ENCODE measurements around the gene TMEM248. TPM values are rescaled to one million over a fixed set of nuclear protein-coding genes. Genes with fewer than 3 reads are reported as not detected.
"Not testable (repeated sequence)": the region's sequence is repeated elsewhere in the genome, so short reads cannot be mapped to it uniquely, and the experiment has no call there.

TMEM248 gene, protein sequence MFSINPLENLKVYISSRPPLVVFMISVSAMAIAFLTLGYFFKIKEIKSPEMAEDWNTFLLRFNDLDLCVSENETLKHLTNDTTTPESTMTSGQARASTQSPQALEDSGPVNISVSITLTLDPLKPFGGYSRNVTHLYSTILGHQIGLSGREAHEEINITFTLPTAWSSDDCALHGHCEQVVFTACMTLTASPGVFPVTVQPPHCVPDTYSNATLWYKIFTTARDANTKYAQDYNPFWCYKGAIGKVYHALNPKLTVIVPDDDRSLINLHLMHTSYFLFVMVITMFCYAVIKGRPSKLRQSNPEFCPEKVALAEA
- 76.6 and 101 TPM in 2 replicates for total RNA-seq (2012; rRNA removed)

DNA sequence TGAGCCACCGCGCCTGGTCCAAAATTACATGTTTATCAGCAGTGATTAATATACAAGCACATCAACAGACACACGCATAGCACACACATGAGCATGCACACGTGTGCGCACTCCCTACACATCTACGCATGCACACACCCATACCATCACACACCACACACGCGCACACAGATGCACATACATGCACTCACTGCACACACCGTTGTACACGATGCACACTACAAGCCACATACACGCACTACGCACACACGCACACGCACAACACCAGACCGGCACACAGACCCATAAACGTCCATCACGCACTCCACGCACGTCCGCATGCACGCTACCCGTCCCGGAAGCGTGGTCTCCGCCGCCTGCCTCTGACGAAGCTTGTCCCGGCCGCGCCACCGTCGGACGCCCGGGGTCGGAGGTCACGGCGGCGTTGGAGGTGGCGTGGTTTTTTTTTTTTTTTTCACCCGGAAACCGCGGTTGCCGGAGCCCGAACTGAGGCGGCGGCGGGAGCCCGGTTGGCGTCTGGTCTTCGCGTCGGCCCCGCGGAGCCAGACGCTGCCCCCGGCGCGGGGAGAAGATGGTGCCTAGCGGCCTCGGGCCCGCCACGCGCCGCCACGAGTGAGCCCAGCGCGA is at the start of gene TMEM248:
Gene TMEM248 (plus strand): TSS at position 457 of the 627 bp plus-strand sequence. CDS start 20,641 bp downstream, outside the sequence.
- Histone ChIP-seq H3K9me3 (replicated peaks; ENCODE audit: low read length) (no peaks in the 10 kb centered on the region), H3K4me1 (ENCODE audit: control insufficient read depth, insufficient read depth, low read length) (peaks cover 14% of the 10 kb centered on the region), H3K9ac (ENCODE audit: low read depth, low read length) (peak within 1 kb of the TSS; percentile 95), H3K4me3 (ENCODE audit: low read length) (peak within 1 kb of the TSS; percentile 88), H3K27me3 (ENCODE audit: control insufficient read depth, insufficient read depth, low read length) (no peaks in the 10 kb centered on the region), H3K36me3 (ENCODE audit: insufficient read depth, low read length) (peaks cover under 1% of the 10 kb centered on the region), H3K4me2 (ENCODE audit: low read length) (peak within 1 kb of the TSS; percentile 96)

DNA sequence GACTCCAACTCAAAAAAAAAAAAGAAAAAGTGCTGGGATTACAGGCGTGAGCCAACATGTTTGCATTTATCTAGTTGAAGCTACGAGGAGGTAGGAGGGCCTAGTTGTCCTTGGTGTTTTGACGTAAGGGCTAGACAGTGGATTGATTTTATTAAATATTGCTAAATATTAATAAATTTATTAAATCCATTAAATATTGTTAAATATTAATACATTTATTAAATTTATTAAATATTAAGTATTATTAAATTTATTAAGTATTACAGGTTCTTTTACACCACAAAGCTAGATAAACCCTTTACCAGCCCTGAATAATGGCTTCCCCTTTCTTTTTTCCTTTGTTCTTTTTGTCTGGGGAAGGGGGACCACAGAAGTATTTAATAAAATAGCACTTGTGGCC is 47.5 kb upstream of the TMEM248 start:
- Histone ChIP-seq H3K4me3 (ENCODE audit: low read length) (no peak overlapping the region), H3K9ac (ENCODE audit: low read depth, low read length) (no peak overlapping the region), H3K9me3 (replicated peaks; ENCODE audit: low read length) (no peaks in the 10 kb centered on the region), H3K4me1 (ENCODE audit: control insufficient read depth, insufficient read depth, low read length) (peaks cover 7% of the 10 kb centered on the region), H3K36me3 (ENCODE audit: insufficient read depth, low read length) (no peaks in the 10 kb centered on the region), H3K4me2 (ENCODE audit: low read length) (no peak overlapping the region), H3K27me3 (ENCODE audit: control insufficient read depth, insufficient read depth, low read length) (no peaks in the 10 kb centered on the region)

DNA sequence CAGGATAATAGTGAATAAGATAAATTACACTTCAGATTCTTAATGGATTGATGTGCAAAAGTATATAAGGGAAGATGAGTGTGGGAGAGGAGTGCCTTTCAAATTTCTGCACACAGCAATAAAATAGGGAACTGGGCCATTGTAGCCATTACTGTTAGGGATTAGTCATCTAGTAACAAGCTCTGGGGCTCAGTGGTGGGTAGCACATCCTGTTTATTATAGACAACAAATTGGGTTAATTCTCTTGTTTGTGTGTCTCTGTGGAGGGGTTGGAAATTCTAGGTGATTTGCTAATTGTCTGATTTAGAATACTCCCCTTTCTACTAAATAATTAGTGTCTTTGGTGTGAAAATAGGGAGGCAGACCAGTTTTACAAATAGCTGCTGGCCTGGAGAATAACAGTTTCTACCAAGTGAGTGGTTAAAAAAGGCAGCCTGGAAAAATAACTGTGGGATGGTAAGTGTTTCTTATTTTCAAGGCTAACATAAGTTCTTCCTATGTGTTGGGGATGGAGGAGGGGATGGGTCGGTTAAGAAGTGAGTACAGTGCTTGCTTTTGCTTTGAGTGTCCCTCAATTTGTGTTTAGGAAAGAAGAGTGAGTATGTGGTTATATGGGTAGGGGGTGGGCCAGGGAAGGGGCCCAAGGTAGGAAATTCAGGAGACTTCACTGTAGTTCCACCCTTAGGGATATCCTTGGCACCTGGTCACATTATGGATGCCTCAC is 43.3 kb upstream of the TMEM248 start:
- Histone ChIP-seq H3K36me3 (ENCODE audit: insufficient read depth, low read length) (no peaks in the 10 kb centered on the region), H3K4me3 (ENCODE audit: low read length) (no peak overlapping the region), H3K4me1 (ENCODE audit: control insufficient read depth, insufficient read depth, low read length) (peaks cover 7% of the 10 kb centered on the region), H3K4me2 (ENCODE audit: low read length) (peak overlapping the region; percentile 21), H3K9me3 (replicated peaks; ENCODE audit: low read length) (no peaks in the 10 kb centered on the region), H3K9ac (ENCODE audit: low read depth, low read length) (no peak overlapping the region), H3K27me3 (ENCODE audit: control insufficient read depth, insufficient read depth, low read length) (no peaks in the 10 kb centered on the region)

DNA sequence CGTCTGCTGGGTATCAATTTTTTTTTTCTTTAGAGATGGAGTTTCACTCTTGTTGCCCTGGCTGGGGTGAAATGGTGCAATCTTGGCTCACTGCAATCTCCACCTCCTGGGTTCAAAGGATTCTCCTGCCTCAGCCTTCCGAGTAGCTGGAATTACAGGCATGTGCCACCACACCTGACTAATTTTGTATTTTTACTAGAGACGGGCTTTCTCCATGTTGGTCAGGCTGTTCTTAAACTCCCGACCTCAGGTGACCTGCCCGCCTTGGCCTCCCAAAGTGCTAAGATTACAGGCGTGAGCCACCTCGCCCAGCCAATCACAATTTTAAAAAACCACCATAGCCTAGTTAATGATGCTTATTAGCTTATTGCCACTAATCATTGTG is 42.7 kb upstream of the TMEM248 start:
- not testable (repeated sequence) for H3K4me1 ChIP-seq (ENCODE audit: control insufficient read depth, insufficient read depth, low read length); H3K9ac ChIP-seq (ENCODE audit: low read depth, low read length); H3K36me3 ChIP-seq (ENCODE audit: insufficient read depth, low read length)

DNA sequence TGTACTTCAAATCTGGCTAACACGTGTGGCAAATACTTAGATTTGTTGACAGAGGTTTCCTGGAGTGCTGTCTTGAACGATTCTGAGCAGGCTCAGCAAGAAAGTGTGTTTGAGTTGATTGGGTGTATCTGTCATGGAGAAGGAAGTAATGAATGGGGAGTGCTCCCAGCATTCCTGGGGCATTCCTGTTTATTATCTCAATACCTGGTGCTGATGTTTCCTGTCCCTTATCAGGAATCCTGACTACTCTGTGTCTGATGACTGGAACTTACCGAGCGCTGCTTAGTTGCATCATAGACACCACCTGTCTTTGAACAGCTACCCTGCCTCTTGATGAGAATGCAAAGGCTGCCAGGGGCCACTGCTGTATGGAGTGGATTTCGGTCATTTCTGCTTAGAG is 41.0 kb upstream of the TMEM248 start:
- Histone ChIP-seq H3K27me3 (ENCODE audit: control insufficient read depth, insufficient read depth, low read length) (no peaks in the 10 kb centered on the region), H3K4me3 (ENCODE audit: low read length) (no peak overlapping the region), H3K9me3 (replicated peaks; ENCODE audit: low read length) (no peaks in the 10 kb centered on the region)

More for the DNA sequence above, 42.7 kb upstream of the TMEM248 start:
- H3K27me3 ChIP-seq (ENCODE audit: control insufficient read depth, insufficient read depth, low read length); H3K4me2 ChIP-seq (ENCODE audit: low read length); H3K9me3 ChIP-seq (replicated peaks; ENCODE audit: low read length); H3K4me3 ChIP-seq (ENCODE audit: low read length): not testable (repeated sequence)

DNA sequence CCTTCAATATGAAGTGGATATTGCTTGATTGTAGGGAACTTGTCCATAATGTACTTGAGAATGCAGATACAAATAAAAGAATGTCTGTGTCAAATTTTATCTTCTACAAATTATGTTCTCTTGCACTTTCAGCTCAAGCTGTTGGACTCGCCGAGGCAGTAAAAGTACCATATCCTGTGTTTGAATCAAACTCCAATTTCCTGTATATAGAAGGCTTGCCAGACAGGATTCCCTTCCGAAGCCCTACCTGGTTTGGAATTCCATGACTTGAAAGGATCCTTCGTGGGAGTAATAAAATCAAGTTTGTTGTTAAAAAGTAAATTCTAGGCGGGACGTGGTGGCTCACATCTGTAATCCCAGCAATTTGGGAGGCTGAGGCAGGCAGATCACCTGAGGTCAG is 40.4 kb upstream of the TMEM248 start:
- H3K9ac ChIP-seq (ENCODE audit: low read depth, low read length); H3K36me3 ChIP-seq (ENCODE audit: insufficient read depth, low read length); H3K4me2 ChIP-seq (ENCODE audit: low read length); H3K27me3 ChIP-seq (ENCODE audit: control insufficient read depth, insufficient read depth, low read length); H3K4me3 ChIP-seq (ENCODE audit: low read length); H3K9me3 ChIP-seq (replicated peaks; ENCODE audit: low read length): not testable (repeated sequence)
- H3K4me1 ChIP-seq (ENCODE audit: control insufficient read depth, insufficient read depth, low read length), result peaks cover 13% of the 10 kb centered on the region

More for the DNA sequence above, 41.0 kb upstream of the TMEM248 start:
- H3K4me2 ChIP-seq (ENCODE audit: low read length), result no peak overlapping the region
- H3K4me1 ChIP-seq (ENCODE audit: control insufficient read depth, insufficient read depth, low read length), result peaks cover 13% of the 10 kb centered on the region
- H3K36me3 ChIP-seq (ENCODE audit: insufficient read depth, low read length), result no peaks in the 10 kb centered on the region
- no peak overlapping the region for H3K9ac ChIP-seq (ENCODE audit: low read depth, low read length)

DNA sequence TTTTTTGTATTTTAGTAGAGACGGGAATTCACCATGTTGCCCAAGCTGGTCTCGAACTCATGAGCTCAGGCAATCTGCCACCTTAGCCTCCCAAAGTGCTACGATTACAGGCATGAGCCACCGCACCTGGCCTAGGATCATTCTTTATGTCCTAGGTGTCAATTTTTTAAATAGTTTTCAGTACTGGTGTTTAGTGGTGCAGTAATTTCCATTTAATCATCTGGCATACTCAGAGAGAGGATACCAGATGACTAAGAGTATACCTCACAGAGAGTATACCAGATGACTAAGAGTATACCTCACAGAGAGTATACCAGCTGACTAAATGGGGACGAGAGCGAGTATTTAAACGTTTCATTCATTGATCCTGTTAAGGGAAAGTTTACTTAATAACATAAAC is 37.3 kb upstream of the TMEM248 start:
- Histone ChIP-seq H3K9me3 (replicated peaks; ENCODE audit: low read length) (no peaks in the 10 kb centered on the region), H3K4me2 (ENCODE audit: low read length) (no peak overlapping the region), H3K27me3 (ENCODE audit: control insufficient read depth, insufficient read depth, low read length) (no peaks in the 10 kb centered on the region), H3K36me3 (ENCODE audit: insufficient read depth, low read length) (no peaks in the 10 kb centered on the region), H3K4me1 (ENCODE audit: control insufficient read depth, insufficient read depth, low read length) (peaks cover 6% of the 10 kb centered on the region), H3K9ac (ENCODE audit: low read depth, low read length) (no peak overlapping the region), H3K4me3 (ENCODE audit: low read length) (no peak overlapping the region)

DNA sequence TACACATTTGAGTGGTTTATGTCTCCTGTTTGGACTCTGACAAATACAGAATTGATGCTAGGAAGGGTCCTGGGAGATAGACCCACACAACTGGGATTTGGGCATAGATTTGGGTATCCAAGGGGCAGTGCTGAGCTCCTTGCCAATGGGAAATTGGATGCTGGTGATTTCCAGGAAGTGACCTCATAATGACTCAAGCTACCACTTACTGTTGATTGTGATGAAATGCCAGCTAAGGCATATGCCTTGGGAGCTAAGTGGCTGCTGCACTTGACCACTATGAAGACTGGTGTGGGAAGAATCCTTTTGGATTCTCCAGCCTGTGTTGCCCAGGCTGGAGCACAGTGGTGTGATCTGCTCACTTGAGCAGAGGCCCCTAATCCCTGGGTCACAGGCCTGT is 36.5 kb upstream of the TMEM248 start:
- not testable (repeated sequence) for H3K9ac ChIP-seq (ENCODE audit: low read depth, low read length); H3K4me3 ChIP-seq (ENCODE audit: low read length); H3K9me3 ChIP-seq (replicated peaks; ENCODE audit: low read length); H3K27me3 ChIP-seq (ENCODE audit: control insufficient read depth, insufficient read depth, low read length); H3K36me3 ChIP-seq (ENCODE audit: insufficient read depth, low read length); H3K4me2 ChIP-seq (ENCODE audit: low read length); H3K4me1 ChIP-seq (ENCODE audit: control insufficient read depth, insufficient read depth, low read length)

DNA sequence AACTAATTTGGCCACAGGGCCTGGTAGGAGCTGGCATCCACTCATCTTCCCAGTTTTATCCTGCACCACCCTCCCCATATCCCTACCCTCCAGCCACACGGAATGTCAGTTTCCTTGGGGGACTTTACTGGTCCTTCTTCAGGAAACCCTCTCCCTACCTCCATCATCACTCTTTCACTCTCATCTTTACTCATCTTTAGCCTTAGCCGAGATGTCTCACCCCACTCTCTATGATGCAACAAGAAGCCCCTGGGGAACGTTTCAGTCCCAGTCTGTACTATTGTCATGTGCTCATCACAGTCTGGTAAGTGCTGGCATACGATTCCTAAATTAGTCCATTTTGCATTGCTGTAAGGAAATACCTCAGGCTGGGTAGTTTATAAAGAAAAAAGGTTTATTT is 34.9 kb upstream of the TMEM248 start:
- no peak overlapping the region for H3K4me2 ChIP-seq (ENCODE audit: low read length)
- H3K27me3 ChIP-seq (ENCODE audit: control insufficient read depth, insufficient read depth, low read length), result no peaks in the 10 kb centered on the region
- H3K36me3 ChIP-seq (ENCODE audit: insufficient read depth, low read length), result peaks cover 3% of the 10 kb centered on the region
- no peak overlapping the region for H3K9ac ChIP-seq (ENCODE audit: low read depth, low read length)
- peaks cover 6% of the 10 kb centered on the region for H3K4me1 ChIP-seq (ENCODE audit: control insufficient read depth, insufficient read depth, low read length)
- H3K4me3 ChIP-seq (ENCODE audit: low read length), result no peak overlapping the region
- H3K9me3 ChIP-seq (replicated peaks; ENCODE audit: low read length), result no peaks in the 10 kb centered on the region

DNA sequence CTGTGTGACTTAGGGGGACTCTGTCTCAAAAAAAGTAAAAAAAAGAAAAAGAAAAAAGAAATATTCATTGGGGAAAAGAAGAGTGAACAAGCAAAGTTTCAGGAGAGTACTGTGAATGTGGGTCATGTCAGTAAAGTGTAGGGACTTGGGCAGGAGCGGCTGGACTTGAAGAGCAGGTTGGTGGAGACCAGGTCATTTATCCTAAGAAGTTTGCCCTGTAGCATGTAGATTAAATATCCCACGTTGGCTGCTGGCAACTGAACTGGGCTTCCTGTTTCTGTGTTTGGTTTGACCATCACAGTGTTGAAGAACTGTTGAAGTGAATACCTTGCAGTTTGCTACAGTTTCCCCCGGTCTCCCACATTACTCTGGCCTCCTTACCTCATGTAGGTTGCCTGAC is 32.8 kb upstream of the TMEM248 start:
- H3K9me3 ChIP-seq (replicated peaks; ENCODE audit: low read length); H3K4me3 ChIP-seq (ENCODE audit: low read length); H3K4me1 ChIP-seq (ENCODE audit: control insufficient read depth, insufficient read depth, low read length); H3K9ac ChIP-seq (ENCODE audit: low read depth, low read length); H3K36me3 ChIP-seq (ENCODE audit: insufficient read depth, low read length); H3K4me2 ChIP-seq (ENCODE audit: low read length); H3K27me3 ChIP-seq (ENCODE audit: control insufficient read depth, insufficient read depth, low read length): not testable (repeated sequence)

DNA sequence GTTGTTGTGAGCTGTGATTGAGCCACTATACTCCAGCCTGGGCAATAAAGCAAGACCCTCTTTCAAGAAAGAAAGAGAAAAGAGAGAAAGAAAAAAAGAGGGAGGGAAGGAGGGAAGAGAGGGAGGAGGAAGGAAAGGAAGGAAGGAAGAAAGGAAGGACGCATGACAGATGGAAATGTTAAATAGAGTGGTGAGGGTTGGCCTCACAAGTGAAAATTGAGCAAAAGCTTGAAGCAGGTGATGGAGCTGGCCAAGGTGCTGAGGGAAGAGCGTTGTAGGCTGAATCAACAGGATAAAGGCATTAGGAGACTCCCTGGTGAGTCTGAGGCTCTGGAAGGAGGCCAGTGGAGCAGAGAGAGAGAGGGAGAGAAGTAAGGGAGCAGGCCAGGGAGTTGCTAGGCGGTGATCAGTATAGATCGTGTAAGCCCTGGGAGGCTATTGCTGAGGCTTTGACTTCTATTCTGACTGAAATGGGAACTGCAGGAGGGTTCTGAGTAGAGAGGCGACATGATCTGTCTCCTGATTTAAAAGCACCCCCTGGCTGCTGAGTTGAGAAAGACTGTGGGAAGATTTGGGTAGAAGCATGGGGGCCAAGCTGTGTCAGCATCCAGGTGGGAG is 26.5 kb upstream of the TMEM248 start:
- Histone ChIP-seq H3K9ac (ENCODE audit: low read depth, low read length) (no peak overlapping the region), H3K27me3 (ENCODE audit: control insufficient read depth, insufficient read depth, low read length) (no peaks in the 10 kb centered on the region), H3K9me3 (replicated peaks; ENCODE audit: low read length) (no peaks in the 10 kb centered on the region), H3K4me1 (ENCODE audit: control insufficient read depth, insufficient read depth, low read length) (no peaks in the 10 kb centered on the region), H3K4me2 (ENCODE audit: low read length) (no peak overlapping the region), H3K4me3 (ENCODE audit: low read length) (no peak overlapping the region), H3K36me3 (ENCODE audit: insufficient read depth, low read length) (peaks cover 9% of the 10 kb centered on the region)

Measured in skeletal muscle satellite cell (primary cell).